ENCODE measurements around the gene PCSK1. TPM values are rescaled to one million over a fixed set of nuclear protein-coding genes. Genes with fewer than 3 reads are reported as not detected.
A peak's percentile ranks its signal among the peaks of the same experiment; 100 is the strongest.

Gene PCSK1
- polyA plus RNA-seq, 1 experiment, result not detected

DNA sequence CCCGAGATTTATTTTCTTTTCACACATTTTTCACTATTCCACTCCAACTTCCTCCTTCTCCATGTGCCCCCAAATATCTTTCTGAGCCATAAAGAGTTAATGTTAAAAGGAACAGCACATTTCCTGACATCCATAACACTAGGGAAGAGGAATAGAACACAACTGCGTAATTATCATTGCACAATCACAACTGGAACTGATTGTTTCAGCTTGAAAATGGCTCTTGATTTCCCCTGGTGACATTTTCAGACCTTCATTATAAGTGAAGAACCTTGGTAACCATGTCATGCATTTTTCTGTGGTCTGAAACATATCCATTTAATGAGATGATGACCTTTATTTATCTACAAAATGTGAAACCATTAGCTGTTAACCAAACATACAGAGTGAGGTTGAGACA is 82.4 kb downstream of the PCSK1 start:
- POLR2A ChIA-PET, result no interaction called here
- H3K27me3 ChIP-seq (ENCODE audit: control insufficient read depth, insufficient read depth, low read length), result no peaks in the 10 kb centered on the region
- TF ChIP-seq, protein P1, sequence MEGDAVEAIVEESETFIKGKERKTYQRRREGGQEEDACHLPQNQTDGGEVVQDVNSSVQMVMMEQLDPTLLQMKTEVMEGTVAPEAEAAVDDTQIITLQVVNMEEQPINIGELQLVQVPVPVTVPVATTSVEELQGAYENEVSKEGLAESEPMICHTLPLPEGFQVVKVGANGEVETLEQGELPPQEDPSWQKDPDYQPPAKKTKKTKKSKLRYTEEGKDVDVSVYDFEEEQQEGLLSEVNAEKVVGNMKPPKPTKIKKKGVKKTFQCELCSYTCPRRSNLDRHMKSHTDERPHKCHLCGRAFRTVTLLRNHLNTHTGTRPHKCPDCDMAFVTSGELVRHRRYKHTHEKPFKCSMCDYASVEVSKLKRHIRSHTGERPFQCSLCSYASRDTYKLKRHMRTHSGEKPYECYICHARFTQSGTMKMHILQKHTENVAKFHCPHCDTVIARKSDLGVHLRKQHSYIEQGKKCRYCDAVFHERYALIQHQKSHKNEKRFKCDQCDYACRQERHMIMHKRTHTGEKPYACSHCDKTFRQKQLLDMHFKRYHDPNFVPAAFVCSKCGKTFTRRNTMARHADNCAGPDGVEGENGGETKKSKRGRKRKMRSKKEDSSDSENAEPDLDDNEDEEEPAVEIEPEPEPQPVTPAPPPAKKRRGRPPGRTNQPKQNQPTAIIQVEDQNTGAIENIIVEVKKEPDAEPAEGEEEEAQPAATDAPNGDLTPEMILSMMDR (IDR thresholded peaks at IDR 0.05; ENCODE audit: low read depth, low read length), result no peak
- H3K4me3 ChIP-seq (ENCODE audit: low read depth, low read length), result no peak overlapping the region
- H3K27ac ChIP-seq (ENCODE audit: low read depth, low read length), result no peak overlapping the region
- no peak for DNase-seq (ENCODE audit: low read depth, low spot score)
- no peaks in the 10 kb centered on the region for H3K9me3 ChIP-seq (ENCODE audit: control insufficient read depth, insufficient read depth, low read length)
- CTCF ChIA-PET, result interaction anchor here (2.4 kb wide), 1 partner anchor 251 kb away, joined by 11 read pairs; no protein-coding TSS in a partner anchor

DNA sequence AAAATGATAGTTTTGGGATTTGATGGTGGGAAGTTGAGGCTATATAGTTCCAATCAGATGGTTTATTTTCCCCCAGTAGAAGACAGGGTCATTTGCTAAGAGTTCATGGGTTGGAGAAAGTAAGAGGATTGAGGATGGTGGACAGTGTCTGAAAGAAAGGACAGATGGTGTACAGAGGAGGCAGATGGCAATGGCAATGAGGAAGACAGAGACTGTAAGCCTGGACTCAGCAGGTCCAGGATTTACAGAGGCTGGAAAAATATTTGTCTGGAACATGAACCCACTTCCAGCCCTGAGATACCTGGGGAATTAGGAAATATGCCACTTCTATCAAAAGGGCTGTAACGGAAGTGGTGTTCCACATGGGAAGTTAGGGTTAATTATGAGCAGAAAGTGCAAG is 84.5 kb downstream of the PCSK1 start:
- CTCF ChIA-PET, result interaction anchor here (0.5 to 6.5 kb wide), 4 partner anchors 108 to 517 kb away, joined by 3 to 239 read pairs (median 3); no protein-coding TSS in a partner anchor
- H3K9me3 ChIP-seq (ENCODE audit: control insufficient read depth, insufficient read depth, low read length), result no peaks in the 10 kb centered on the region
- H3K4me3 ChIP-seq (ENCODE audit: low read depth, low read length), result no peak overlapping the region
- H3K27me3 ChIP-seq (ENCODE audit: control insufficient read depth, insufficient read depth, low read length), result no peaks in the 10 kb centered on the region
- H3K27ac ChIP-seq (ENCODE audit: low read depth, low read length), result no peak overlapping the region
- TF ChIP-seq, protein P1 (IDR thresholded peaks at IDR 0.05; ENCODE audit: low read depth, low read length), result no peak
- POLR2A ChIA-PET, result no interaction called here
- DNase-seq (ENCODE audit: low read depth, low spot score), result no peak

DNA sequence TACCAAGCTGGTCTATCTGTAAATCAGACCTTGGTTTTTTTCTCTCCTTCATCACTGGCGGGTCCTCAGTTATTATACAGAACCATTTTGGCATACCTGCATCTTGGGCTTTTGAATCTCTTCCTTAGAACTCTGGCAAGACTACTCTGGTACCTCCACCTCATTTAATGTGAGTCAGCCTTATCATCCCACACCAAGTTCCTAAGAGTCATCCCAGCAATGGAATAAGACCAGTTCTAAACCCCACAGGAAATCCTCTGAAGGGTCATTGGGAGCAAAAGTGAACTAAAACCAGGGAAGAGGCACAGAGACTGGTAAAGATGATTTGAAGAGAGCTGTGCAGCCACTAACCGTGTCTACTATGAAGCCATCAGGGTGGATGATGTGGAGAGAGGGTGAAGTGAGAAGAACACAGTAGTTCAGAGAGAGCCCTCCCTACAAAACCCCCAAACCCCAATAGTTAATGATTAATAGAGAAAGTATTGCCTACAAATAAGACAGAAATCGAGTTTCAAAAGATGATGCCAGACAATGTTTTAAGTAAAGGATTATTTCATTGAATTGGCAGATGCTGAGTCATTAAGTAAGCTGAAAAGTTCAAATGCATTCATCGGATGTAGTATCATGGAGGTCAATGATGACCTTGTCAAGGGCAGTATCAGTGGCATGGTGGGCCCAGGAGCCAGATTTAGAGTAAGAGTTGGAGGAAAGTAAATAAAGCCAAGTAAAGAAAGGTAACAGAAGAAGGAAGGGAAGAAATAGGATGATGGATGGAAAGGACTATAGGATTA is 85.4 kb downstream of the PCSK1 start:
- no peak overlapping the region for H3K4me3 ChIP-seq (ENCODE audit: low read depth, low read length)
- no peak for DNase-seq (ENCODE audit: low read depth, low spot score)
- CTCF ChIA-PET, result interaction anchor here (0.6 to 6.5 kb wide), 3 partner anchors 227 to 517 kb away, joined by 3 to 239 read pairs (median 3); no protein-coding TSS in a partner anchor
- no peaks in the 10 kb centered on the region for H3K27me3 ChIP-seq (ENCODE audit: control insufficient read depth, insufficient read depth, low read length)
- H3K9me3 ChIP-seq (ENCODE audit: control insufficient read depth, insufficient read depth, low read length), result no peaks in the 10 kb centered on the region
- no peak overlapping the region for H3K27ac ChIP-seq (ENCODE audit: low read depth, low read length)
- POLR2A ChIA-PET, result no interaction called here
- TF ChIP-seq, protein P1 (IDR thresholded peaks at IDR 0.05; ENCODE audit: low read depth, low read length), result no peak

DNA sequence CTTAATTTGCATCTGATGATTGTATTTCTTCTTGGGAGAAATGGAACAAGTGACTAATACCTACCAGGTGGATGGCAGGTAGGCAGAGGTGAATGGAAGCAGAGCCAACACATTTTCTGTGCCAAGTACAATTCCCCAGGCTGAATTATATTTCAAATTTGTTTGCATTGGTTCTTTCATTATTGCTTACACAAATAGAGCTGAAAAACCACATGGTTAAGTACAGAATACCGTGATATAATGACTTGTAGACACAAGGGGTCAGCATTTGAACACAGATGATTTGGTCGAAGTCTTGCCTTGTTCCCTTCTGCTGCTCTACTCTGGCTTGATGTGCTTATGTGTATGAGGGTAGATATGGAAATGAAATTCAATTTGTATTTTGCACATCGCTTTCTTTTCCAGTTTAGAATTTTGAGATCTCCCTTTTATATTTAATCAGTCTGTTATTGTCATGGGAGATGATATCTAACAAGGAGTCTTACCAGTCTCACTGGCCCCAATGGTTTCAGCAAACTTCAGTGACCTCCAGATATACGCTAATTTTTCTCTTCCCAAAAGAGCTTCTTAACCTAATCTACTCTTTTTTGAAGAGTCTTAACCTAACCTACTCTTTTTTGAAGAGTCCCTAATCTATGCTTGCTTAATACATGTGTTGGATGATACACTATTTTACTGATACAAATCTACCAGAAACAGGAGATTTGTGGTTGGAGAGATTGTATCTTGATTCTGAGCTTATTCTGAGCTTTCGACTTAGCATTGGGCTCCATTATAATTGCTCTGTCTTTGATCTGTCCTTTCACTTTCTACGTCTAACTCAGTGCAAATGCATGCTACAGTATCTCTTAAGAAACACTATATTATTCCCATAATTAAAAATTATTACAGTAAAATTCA is 88.1 kb downstream of the PCSK1 start:
- POLR2A ChIA-PET, result no interaction called here
- CTCF ChIA-PET, result interaction anchor here (0.5 to 6.5 kb wide), 30 partner anchors 9 to 816 kb away, joined by 3 to 239 read pairs (median 4); partner anchors contain the start of genes CAST and ERAP1
- H3K9me3 ChIP-seq (ENCODE audit: control insufficient read depth, insufficient read depth, low read length), result no peaks in the 10 kb centered on the region

More for the DNA sequence above, 88.1 kb downstream of the PCSK1 start:
- TF ChIP-seq, protein P1 (IDR thresholded peaks at IDR 0.05; ENCODE audit: low read depth, low read length), result peak; percentile 61
- Histone ChIP-seq H3K27ac (ENCODE audit: low read depth, low read length) (no peak overlapping the region), H3K27me3 (ENCODE audit: control insufficient read depth, insufficient read depth, low read length) (no peaks in the 10 kb centered on the region), H3K4me3 (ENCODE audit: low read depth, low read length) (no peak overlapping the region)
- DNase-seq (ENCODE audit: low read depth, low spot score), result peak; percentile 66
